HG02642 (cell line): Measurements from ENCODE around the gene DNMT3A.
"Not testable (repeated sequence)": the region's sequence is repeated elsewhere in the genome, so short reads cannot be mapped to it uniquely, and the experiment has no call there.

ENCODE experiments used
- ATAC-seq: cut with Tn5 transposase; IDR thresholded peaks from one replicate; pipeline ENCODE4 v1.9.1; 2021; ENCODE audit warnings: mild to moderate bottlenecking; ENCODE audit not compliant: unreplicated experiment, poor library complexity

The DNMT3A gene

DNA sequence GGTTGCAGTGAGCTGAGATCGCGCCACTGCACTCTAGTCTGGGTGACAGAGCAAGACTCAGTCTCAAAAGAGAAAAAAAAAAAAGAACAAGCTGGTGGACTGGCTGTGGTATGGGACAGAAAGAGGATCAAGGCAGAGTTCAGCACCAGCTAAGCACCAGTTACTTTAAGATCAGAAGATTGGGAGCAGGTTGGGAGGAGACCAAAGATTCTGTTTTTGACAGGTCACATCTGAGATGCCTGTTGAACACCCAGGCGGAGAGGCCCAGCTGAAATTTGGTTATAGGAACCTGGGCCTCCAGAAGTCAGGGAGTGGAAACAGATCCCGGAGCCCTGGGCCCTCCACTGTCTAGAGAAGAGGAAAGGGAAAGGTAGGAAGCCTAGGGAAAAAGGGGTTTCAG lies 120.1 kb downstream of the DNMT3A start:
- ATAC-seq = no peak

DNA sequence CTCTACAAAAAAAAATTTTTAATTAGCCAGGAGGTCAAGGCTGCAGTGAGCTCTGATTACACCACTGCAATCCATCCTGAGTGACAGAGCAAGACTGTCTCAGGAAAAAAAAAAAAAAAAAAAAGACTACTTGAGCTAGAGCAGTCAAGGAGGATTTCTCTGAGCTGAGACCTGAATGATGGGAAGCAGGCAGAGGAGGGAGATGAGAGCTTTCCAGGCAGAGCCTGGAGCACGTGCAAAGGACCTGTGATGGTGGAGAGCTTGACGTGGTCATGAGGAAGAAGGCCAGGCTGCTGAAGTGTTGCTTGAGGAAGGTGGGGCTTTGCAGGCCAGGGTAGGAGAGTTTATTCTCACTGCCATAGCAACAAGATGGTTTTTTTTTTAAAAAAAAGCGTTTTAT lies 121.4 kb downstream of the DNMT3A start:
- ATAC-seq = no peak

GRCh38 chr2:25219621-25220020 lies 122.1 kb downstream of the DNMT3A start:
- ATAC-seq = no peak

DNA sequence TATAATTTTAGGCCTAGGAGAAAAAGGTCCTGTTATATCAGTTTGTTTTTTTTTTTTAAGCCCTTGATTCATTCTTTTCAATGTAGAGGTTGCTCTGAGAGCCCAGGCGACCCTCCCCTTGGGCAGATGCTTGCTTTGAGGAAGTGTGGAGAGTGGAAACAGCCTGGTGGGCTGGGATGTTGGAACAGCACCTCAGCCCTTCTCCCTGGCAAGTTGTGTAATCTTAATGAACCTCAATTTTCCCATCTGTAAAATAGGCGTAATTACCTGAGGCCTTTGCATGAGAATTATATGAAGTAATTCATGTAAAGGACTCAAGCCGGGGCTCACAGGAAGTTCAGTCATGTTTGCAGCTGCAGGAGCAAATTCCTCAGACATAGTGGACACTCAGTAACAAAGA lies 123.6 kb downstream of the DNMT3A start:
- no peak for ATAC-seq

GRCh38 chr2:25215948-25216679 lies 125.6 kb downstream of the DNMT3A start:
- peak; percentile 81 for ATAC-seq

DNA sequence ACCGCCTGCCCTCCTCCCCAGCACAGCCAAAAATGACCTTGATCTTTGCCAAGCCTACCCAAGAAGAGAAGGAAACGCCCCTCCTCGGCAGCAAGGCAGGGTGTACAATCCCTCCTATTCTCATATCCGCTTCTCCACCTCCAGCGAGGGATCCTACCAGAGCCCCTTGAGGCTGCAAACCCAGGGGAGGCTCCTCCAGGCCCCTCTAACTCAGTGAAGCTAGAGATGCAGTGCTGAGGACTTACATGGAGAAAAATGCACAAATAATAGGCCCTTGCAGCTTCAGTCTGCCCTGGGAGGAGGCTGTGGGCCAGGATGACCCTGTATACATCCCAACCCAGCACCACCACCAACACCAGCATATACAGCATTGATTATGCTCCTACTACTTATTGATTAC lies 126.5 kb downstream of the DNMT3A start:
- ATAC-seq = no peak

DNA sequence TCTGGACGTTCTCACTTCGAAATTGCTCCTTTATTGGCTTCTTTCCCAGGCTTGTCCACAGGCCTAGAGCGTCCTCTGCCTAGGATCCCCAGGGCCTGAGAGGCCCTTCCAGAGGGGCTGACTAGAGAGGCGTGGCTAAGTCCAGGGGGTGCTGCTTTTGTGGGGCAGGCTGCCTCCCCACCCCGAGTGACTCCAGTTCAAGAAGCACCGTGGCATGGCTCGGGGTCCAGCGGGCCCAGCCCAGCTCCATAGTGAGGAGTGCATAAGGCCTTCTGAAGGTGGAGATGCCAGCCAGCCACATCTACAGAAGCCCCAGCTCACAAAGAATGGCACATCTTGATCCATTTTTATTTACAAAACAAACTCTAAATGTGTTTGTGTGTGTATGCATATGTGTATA lies 128.5 kb downstream of the DNMT3A start:
- no peak for ATAC-seq

DNA sequence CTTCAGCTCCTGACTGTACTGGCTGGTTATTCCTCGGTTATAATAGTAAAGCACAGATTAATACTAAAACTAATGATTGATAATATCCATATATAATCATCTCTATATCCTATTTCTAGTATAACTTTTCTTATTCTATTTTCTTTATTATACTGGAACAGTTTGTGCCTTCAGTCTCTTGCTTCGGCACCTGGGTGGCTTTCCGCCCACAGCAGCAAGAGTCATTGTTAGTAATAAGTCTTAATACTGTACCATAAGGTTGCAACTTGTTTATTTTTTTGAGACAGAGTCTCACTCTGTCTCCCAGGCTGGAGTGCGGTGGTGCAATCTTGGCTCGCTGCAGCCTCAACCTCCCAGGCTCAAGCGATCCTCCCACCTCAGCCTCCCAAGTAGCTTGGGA lies 130.8 kb downstream of the DNMT3A start:
- ATAC-seq = not testable (repeated sequence)

GRCh38 chr2:25207078-25207545 lies 134.6 kb downstream of the DNMT3A start:
- no peak for ATAC-seq

DNA sequence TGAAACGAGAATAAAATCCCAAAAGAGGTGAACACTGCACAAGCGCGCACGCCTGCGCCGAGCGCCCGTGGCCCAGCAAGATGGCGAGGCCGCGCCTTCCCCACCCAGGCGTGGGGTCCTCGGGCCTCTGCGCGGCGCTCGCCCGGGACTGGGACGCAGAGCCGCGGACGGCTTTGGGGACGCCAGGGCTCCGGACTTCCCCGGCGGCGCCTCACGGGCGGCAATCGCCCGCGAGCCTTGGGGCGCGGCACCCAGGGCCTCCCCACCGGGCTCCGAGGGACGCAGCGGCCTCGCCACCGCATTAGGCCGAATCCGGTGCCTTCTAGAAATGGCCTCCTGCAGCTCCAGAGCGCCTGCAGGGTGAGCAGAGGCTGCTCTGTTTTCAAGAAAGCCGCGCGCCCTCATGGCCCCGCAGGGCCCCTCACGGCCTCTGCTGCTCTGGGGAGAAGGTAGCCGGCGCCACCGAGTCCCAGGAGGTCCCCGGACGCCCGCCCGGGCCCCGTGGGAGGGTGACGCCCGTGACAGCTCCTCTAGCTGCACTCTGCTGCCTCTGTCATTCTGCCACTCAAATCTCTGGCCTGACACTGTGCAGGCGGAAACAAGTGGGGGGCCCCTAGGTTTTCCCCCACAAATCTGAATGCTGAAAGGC lies 137.4 kb downstream of the DNMT3A start:
- peak; percentile 62 for ATAC-seq

GRCh38 chr2:25202275-25202674 lies 139.4 kb downstream of the DNMT3A start:
- no peak for ATAC-seq

GRCh38 chr2:25201794-25202193 lies 139.9 kb downstream of the DNMT3A start:
- no peak for ATAC-seq

DNA sequence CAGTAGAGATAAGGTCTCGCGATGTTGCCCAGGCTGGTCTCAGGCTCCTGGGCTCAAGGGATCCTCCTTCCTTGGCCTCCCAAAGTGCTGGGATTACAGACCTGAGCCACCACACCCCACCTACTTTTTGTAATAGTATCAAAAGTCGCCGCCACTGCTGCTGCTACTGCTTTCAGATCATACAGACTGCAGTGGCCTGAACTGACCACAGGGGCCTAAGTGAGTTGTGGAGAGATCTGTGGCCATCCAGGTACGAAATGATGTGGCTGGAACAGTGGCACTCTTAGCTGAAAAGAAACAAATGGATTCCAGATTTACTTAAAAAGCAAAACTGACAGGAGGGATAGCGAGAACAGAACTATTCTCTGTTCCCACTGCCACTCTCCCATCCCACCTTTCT lies 140.5 kb downstream of the DNMT3A start:
- ATAC-seq = no peak

- ATAC-seq = no peak
Observed at GRCh38 chr2:25198576-25198975, 143.1 kb downstream of the DNMT3A start.

- ATAC-seq = no peak
Observed at GRCh38 chr2:25198209-25198525, 143.6 kb downstream of the DNMT3A start.

DNA sequence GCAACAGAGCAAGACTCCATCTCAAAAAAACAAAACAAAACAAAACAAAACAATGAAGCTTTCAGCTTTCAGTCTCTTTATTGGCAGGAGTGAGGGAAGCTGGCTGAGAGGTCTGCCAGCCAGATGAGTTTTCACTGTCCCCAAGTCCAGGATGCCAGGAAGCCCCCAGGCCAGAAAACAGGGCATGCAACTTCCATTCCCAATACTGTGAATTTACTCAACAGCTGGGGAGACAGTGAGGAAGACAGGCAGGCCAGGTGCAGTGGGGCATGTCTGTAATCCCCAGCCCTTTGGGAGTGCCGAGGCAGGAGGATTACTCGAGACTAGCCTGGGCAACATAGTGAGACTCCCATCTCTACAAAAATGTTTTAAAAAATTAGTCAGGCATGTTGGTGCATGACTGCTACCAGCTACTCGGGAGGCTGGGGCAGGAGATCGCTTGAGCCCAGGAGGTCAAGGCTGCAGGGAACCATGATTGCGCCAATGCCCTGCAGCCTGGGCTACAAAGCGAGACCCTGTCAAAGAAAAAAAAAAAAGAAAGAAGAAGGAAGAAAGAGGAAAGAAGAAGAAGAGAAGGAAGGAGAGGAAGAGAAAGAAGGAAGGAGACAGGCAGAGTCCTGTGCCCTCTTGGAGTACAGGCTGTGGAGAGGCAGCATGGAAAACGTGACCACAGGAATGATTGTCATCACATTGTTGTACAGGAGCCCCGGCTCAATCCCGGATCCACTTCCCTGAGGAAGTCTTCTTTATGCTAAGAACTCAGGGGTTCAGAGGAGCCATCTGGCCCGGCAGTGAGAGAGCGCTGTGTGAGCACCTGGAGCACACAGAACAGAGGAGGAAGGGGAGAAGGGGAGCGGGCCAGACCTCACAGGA lies 144.2 kb downstream of the DNMT3A start:
- no peak for ATAC-seq

DNA sequence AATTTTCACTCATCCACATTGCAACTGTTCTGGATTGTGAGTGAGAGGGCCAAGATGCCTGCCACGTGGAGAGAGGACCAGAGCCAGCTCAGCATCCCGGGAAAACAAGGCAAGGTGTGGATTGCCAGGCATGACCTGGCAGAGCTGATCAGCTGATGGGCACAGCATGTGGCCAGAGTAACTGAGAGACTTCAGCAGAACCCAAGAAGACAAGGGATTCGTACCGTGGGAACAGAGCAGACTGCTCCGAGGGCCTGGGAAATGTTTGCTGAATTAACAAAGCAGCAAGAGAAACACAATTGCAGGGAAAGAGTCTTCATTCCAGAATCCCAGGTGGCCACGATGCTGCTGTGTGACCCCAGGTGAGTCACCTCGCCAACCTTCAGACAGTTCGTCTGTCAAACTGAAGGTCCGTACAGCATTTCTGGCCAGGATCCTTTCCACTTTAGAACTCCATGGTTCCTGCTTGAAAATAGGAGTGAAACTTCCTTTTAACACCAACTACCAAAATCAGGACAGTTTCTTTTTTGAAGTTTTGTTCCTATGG lies 147.1 kb downstream of the DNMT3A start:
- ATAC-seq = no peak

GRCh38 chr2:25190536-25190935 lies 151.2 kb downstream of the DNMT3A start:
- no peak for ATAC-seq

DNA sequence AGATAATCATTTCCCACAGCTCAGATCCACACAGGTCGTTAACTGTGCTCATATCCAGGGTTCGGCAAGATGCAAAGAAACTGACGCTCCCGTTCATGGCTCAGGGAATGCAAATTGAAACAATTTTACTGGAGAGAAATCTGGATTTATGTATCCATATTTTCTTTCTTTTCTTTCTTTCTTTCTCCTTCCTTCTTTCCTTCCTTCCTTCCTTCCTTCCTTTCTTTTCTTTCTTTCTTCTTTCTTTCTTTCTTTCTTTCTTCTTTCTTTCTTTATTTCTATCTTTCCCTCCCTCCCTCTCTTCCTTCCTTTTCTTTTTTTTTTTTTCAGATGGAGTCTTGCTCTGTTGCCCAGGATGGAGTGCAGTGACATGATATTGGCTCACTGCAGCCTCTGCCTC lies 153.3 kb downstream of the DNMT3A start:
- no peak for ATAC-seq

DNA sequence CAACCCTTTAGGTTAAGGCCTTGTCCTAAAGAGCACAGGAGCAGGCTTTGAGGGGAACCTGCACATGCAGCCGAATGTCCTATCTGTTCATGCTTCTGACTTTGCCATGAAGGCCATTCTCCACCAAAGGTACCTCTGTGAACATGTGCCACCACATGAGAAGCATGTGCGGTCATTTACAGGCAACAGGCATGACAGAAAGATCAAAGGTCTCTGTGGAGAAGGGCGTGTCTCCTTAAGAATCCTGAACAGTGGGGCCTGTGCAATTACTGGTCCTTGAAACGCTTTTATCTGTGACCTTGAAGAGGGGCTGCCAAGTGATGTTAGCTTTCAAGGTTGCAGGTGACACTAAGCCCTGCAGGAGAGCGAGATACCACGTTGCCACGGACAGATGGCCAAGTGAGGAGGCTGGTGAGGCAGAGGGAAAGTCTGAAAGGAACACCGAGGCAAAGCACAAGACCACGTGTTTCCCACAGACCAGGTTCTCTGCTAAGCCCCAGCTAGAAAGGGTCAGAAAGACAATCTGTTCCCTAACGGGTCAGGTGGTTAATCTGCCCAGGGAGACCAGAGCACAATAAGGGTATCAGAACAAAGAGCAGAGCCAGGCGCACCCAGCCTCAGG lies 153.9 kb downstream of the DNMT3A start:
- ATAC-seq = no peak
